Limb (tissue), 2 donors: ENCODE data around the gene SLC25A38.
"Not testable (repeated sequence)": the region's sequence is repeated elsewhere in the genome, so short reads cannot be mapped to it uniquely, and the experiment has no call there.

ENCODE experiments used
- DNase-seq, 2 donors: peaks; one replicate each; pipeline ENCODE4 v3.0.0-alpha.2; 2016; ENCODE audit errors: extremely low spot score in 2 of 2

The SLC25A38 gene

DNA sequence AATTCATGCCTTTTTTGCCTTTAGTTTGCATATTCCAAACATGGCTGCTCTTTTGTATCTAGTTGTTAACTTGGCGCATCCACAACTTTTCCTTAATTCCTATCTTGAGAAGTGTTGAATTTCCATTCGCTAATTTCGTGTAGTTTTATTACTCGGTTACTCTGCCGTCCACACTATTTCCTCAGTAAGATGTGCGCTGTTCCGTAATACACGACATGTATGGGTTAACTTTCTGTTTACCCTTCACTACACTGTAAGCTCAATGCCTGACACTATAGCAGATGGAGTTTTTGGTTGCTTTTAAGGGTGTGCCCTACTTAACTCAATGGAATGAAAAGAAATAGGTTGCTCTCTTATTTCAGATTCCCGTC lies 24.1 kb downstream of the SLC25A38 start:
- no peak for DNase-seq

GRCh38 chr3:39407773-39408492 lies 24.8 kb downstream of the SLC25A38 start:
- no peak for DNase-seq

DNA sequence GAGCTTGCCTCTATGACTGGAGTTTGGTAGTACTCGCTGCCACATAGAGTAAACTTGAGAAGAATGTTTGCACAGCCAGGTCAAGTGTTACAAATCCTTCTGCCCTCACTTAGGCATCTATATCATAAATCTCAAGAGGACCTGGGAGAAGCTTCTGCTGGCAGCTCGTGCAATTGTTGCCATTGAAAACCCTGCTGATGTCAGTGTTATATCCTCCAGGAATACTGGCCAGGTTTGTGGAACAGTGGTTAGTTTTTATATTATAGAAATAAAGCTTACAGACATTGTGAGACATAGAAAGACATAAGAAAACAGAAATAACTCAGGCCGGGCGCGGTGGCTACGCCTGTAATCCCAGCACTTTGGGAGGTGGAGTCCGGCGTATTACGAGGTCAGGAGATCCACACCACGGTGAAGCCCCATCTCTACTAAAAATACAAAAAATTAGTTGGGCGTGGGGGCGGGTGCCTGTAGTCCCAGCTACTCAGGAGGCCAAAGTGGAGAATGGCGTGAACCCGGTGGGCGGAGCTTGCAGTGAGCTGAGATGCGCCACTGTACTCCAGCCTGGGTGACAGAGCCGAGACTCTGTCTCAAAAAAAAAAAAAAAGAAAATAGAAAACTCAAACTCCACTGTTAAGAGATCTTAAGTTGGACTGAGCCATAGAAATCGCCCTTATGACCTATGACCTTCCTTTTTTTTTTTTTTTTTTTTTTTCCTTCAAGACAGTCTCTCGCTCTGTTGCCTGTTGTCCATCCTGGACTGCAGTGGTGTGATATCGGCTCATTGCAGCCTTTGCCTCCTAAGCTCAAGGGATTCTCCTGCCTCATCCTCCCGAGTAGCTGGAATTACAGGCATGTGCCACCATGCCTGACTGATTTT lies 25.6 kb downstream of the SLC25A38 start:
- DNase-seq, result no peak

GRCh38 chr3:39409514-39410136 lies 26.5 kb downstream of the SLC25A38 start:
- no peak for DNase-seq

DNA sequence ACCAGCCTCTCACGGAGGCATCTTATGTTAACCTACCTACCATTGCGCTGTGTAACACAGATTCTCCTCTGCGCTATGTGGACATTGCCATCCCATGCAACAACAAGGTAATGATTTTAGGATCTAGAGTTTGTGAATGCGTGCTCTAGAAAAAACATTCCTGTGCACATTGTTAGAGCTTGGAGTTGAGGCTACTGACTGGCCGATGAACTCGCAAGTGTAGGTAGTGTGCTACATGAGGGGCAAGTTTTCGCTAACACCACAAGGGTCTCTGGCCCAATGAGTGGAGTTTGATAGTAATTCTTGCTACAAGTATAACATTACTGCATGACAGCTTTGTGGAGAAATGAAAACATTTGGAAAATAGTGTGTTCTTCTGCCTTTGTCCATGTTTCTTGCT lies 27.7 kb downstream of the SLC25A38 start:
- no peak for DNase-seq

DNA sequence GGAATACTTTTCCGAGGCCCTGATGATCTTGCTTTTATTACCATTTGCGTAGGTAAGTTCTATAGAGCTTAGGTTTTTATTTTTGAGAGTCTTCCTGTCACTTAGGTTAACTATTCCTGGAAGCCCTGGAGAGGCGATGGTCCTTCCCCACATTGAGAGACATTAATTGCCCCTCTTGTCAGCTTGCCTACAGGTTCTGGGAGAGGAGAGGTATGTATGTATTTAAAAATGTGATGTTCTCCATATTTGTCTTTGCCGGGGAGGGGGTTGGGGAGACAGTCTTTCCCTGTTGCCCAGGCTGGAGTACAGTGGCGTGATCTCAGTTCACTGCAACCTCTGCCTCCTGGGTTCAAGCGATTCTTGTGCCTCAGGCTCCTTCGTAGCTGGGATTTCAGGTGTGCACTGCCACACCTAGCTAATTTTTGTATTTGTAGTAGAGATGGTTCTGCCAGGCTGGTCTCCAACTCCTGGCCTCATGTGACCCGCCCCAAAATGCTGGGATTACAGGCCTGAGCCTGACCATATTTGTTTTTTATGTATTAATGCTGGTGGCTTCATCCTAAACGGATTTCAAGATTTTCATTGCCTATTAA lies 29.6 kb downstream of the SLC25A38 start:
- no peak for DNase-seq

DNA sequence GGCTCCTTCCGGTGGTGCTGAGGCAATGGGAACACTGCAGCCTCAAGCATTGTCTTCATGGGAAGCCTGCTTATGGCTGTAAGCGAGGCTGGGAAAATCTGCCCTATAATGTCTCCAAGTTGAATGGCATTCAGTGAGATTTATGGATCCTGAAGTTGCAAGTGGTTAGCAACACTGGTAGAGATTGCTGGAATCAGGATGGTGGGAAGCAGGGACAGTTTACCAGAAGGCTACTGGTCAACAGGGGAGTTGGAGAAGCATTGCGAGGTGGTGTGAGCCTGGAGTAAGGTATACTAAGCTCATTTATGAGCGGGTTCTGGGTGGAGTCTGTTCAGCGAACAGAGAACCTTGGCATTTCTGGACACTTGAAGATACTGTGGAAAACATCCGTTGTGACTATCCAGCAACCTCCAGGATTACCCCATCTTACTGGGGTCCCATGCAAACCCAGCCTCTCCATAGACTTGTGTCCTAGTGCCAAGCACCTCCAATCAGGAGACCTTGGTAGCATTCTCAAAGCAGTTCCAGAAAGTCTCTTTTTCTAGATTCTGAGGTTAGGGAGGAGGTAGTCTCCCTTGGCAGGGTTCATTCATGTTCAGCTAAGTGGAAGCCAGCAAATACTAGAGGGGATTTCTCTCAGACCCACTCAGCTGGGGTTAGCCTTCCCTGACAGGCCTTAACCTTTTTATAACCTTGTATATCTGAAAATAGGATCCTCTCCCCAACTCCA lies 30.7 kb downstream of the SLC25A38 start:
- DNase-seq, result no peak

- DNase-seq, result no peak
Measured at GRCh38 chr3:39414421-39414907, 31.3 kb downstream of the SLC25A38 start.

- DNase-seq, result not testable (repeated sequence)
Measured at GRCh38 chr3:39415302-39415701, 32.1 kb downstream of the SLC25A38 start.

DNA sequence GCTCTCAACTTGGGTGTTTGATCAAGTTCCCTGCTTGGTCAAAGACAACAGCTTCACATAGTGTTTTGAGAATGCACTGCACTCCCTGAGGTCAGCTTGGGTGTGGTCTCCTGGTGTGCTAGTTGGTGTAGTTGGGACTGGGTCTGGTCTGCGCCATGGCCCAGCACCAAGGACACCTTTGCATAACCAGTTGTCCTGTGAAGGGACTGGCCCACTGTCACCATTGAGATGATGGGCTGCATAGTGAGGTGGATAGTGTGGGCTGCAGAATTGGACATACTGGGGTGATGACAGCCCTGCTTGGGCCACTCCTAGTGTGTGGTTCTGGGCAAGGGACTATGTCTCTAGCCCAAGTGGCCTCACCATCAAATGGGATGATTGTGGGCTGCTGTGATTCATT lies 32.8 kb downstream of the SLC25A38 start:
- no peak for DNase-seq

GRCh38 chr3:39416998-39417397 lies 33.8 kb downstream of the SLC25A38 start:
- not testable (repeated sequence) for DNase-seq

DNA sequence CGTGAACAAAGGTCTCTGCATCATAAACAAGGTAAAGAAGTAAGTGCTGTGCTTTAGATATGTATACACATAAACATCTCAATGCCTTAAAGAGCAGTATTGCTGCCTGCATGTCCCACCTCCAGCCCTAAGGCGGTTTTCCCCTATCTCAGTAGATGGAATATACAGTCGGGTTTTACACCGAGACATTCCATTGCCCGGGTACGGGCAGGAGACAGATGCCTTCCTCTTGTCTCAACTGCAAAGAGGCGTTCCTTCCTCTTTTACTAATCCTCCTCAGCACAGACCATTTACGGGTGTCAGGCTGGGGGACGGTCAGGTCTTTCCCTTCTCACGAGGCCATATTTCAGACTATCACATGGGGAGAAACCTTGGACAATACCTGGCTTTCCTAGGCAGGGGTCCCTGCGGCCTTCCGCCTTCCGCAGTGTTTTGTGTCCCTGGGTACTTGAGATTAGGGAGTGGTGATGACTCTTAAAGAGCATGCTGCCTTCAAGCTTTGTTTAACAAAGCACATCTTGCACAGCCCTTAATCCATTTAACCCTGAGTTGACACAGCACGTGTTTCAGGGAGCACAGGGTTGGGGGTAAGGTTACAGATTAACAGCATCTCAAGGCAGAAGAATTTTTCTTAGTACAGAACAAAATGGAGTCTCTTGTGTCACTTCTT lies 35.5 kb downstream of the SLC25A38 start:
- not testable (repeated sequence) for DNase-seq

- DNase-seq, result no peak
Measured at GRCh38 chr3:39419742-39420315, 36.7 kb downstream of the SLC25A38 start.

GRCh38 chr3:39420543-39420942 lies 37.4 kb downstream of the SLC25A38 start:
- DNase-seq, result no peak

- DNase-seq, result no peak
Measured at GRCh38 chr3:39423436-39423970, 40.3 kb downstream of the SLC25A38 start.

DNA sequence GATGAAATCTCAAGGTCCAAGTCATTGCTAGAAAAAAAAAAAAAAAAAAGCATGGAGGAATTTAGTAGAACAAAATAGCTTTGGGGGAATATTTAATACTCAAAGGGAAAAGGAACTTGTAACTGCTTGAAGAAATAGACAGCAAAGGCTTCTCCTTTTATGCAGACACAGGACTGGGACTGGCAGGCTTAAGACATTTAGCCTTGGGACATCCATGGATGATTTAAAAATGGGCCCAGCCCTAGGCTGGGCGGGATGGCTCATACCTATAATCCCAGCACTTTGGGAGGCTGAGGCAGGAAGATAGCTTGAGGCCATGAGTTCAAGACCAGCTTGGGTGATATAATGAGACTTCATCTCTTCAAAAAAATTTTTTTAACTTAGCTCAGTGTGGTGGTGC lies 43.1 kb downstream of the SLC25A38 start:
- no peak for DNase-seq

- no peak for DNase-seq
Measured at GRCh38 chr3:39427506-39427905, 44.3 kb downstream of the SLC25A38 start.

- peak in 1 of 2 donors; percentile 27 for DNase-seq
Measured at GRCh38 chr3:39428745-39429201, 45.6 kb downstream of the SLC25A38 start.

- DNase-seq, result no peak
Measured at GRCh38 chr3:39429466-39429865, 46.3 kb downstream of the SLC25A38 start.

DNA sequence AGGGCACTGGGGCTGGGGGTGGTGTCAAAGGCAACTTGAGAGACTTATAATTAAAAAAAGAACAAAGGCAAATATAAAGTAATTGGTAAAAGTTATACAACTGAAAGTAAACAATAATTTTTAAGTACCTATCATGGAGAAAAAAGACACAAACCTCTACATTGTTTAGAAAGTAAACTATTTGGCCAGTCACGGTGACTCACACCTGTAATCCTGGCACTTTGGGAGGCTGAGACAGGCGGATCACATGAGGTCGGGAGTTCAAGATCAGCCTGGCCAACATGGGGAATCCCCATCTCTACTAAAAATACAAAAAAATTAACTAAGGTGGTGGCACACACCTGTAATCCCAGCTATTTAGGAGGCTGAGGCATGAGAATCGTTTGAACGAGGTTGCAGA lies 49.2 kb downstream of the SLC25A38 start:
- DNase-seq, result no peak
